KOPT-K1 (cell line): ENCODE measurements around the gene B3GAT3.
"Not testable (repeated sequence)": the region's sequence is repeated elsewhere in the genome, so short reads cannot be mapped to it uniquely, and the experiment has no call there.

Source experiments
- H3K27ac ChIP-seq: fragments of 200-600 bp; sonication (generic); 2 replicates; pipeline ENCODE4 v1.5.1; 2016; ENCODE audit warnings: antibody characterized with exemption, mild to moderate bottlenecking, low read depth, low read length; ENCODE audit not compliant: poor library complexity, severe bottlenecking
- H3K36me3 ChIP-seq: fragments of 200-600 bp; sonication (generic); 2 replicates; pipeline ENCODE4 v1.5.1; 2017; ENCODE audit warnings: antibody characterized with exemption, mild to moderate bottlenecking, low read length, moderate library complexity; ENCODE audit not compliant: insufficient read depth
- H3K9me3 ChIP-seq: fragments of 200-600 bp; sonication (generic); 2 replicates; pipeline ENCODE4 v1.5.1; 2017; ENCODE audit warnings: antibody characterized with exemption, low read length, mild to moderate bottlenecking; ENCODE audit not compliant: insufficient read depth, poor library complexity, severe bottlenecking

Gene B3GAT3

DNA sequence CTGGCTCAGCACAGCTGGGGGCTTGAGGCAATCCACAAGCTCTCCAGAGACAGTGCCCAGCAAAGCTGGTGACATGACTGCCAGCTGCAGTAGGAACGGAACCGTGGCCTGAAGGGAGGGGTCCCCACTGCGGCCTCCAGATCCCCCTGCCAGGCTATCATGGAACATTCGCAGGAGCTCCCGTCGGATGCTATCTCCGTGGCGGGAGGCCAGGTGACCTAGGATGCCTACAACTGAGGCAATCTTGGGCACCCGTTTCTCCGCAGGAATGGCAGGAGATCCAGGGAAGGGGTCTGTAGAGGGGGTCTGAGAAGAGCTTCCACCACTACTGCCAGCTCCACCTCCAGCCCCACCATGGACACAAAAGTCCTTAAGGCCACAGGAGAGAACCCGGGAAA lies 27.2 kb upstream of the B3GAT3 start:
- no peaks in the 10 kb centered on the region for H3K9me3 ChIP-seq
- H3K27ac ChIP-seq, result no peak overlapping the region
- peaks cover 39% of the 10 kb centered on the region for H3K36me3 ChIP-seq

- H3K36me3 ChIP-seq, result peaks cover 45% of the 10 kb centered on the region
- H3K27ac ChIP-seq, result no peak overlapping the region
- no peaks in the 10 kb centered on the region for H3K9me3 ChIP-seq
These were observed 26.6 kb upstream of the B3GAT3 start for GRCh38 chr11:62648185-62648966.

- Histone ChIP-seq H3K9me3 (no peaks in the 10 kb centered on the region), H3K27ac (no peak overlapping the region), H3K36me3 (peaks cover 53% of the 10 kb centered on the region)
These were observed 25.8 kb upstream of the B3GAT3 start for GRCh38 chr11:62647609-62648005.

DNA sequence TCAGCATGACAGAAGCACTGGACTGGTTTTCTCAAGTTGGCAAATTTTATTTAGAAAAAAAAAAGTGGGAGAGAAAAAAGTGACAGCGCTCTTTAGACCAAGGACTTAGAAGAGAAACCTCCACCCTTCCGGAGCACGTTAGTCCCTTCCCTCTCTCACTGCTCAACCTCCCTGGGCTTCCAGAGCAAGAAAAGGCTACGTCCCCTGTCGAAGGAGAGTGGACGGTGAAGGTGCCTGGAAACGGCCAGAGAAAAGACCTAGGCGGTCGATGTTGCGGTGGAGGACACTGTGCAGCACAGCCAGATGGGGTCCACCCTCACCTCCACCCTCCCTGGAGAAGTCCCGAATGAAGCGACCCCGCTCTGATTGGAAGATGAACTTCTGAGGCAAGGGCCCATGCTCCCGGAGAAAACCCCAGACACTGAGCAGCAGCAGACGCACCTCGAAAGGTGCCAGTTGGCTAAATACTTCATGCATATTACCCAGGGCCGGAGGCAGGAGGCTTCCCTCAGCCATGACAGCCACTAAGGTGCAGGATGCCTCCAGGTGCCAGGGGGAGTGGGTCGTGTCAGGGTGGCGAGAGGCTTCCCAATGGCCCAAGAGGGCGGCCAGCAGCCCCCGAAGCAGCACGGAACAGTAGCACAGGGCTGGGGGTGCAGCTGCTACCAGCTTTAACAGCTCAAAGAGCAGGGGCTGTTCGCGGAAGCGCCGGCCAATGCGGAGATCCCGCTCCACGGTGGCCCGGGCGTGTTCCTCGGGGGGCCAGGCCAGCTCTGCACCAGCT lies 25.2 kb upstream of the B3GAT3 start:
- Histone ChIP-seq H3K27ac (peak overlapping the region; percentile 92), H3K36me3 (peaks cover 55% of the 10 kb centered on the region), H3K9me3 (no peaks in the 10 kb centered on the region)

GRCh38 chr11:62645946-62646824 lies 24.4 kb upstream of the B3GAT3 start, which contains the start of gene GANAB:
TSS of gene GANAB (minus strand) at chr11:62646613. CDS start at chr11:62646599, 14 bp downstream.
- peak within 1 kb of the TSS; percentile 92 for H3K27ac ChIP-seq
- no peaks in the 10 kb centered on the region for H3K9me3 ChIP-seq
- H3K36me3 ChIP-seq, result peaks cover 55% of the 10 kb centered on the region

GRCh38 chr11:62645671-62645945 lies 23.8 kb upstream of the B3GAT3 start:
- Histone ChIP-seq H3K27ac (peak overlapping the region; percentile 92), H3K36me3 (peaks cover 55% of the 10 kb centered on the region), H3K9me3 (no peaks in the 10 kb centered on the region)

GRCh38 chr11:62644220-62644619 lies 22.4 kb upstream of the B3GAT3 start:
- Histone ChIP-seq H3K9me3 (no peaks in the 10 kb centered on the region), H3K36me3 (peaks cover 55% of the 10 kb centered on the region), H3K27ac (no peak overlapping the region)

GRCh38 chr11:62632492-62632891 lies 10.7 kb upstream of the B3GAT3 start:
- Histone ChIP-seq H3K27ac (no peak overlapping the region), H3K9me3 (no peaks in the 10 kb centered on the region), H3K36me3 (peaks cover 99% of the 10 kb centered on the region)

DNA sequence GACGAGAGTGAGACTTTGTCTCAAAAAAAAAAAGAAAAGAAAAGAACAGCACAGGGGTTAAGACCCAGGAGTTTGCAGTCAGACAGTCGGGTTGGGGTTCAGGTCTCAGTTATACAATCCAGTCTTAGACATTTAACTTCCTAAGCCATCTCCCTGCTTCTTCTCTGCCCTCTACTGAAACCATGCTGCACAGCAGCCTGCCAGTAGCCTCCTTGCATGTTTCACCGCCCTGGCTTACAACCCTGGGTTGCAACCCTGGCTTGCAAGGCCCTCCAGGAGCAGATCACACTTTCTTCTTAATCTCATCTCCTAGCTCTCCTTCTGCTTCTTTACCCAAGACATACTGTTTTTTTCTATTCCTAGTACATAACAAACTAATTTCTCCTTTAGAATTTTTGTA lies 5.9 kb upstream of the B3GAT3 start:
- Histone ChIP-seq H3K27ac (no peak overlapping the region), H3K36me3 (peaks cover 86% of the 10 kb centered on the region)

DNA sequence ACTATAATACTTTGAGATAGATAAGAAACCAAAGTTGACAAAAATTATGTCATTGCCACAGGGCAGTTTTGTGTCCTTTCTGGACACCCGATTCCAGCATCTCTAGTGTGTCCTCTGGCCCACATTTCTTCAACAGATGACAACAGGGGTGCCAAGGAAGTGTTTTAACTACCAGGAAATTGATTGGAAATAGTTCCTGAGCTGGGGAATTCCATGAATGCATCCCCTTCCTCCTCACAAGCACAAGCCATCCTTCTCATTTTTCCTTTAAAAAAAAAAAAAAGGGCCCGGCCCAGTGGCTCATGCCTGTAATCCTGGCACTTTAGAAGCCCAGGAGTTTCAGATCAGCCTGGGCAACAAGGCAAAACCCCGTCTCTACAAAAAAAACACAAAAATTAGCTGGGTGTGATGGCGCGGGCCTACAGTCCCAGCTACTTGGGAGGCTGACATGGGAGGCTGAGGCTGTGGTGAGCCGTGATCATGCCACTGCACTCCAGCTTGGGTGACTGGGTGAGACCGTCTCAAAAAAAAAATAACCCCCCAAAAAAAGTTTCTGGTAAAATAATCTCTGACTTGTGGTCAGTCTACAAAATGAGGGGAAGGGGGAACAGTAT lies 797 bp upstream of the B3GAT3 start:
- H3K27ac ChIP-seq, result peak overlapping the region; percentile 86
- no peaks in the 10 kb centered on the region for H3K9me3 ChIP-seq
- peaks cover 42% of the 10 kb centered on the region for H3K36me3 ChIP-seq

More for the DNA sequence above, 5.9 kb upstream of the B3GAT3 start:
- no peaks in the 10 kb centered on the region for H3K9me3 ChIP-seq

GRCh38 chr11:62621027-62621566 lies 689 bp downstream of the B3GAT3 start:
- Histone ChIP-seq H3K9me3 (no peaks in the 10 kb centered on the region), H3K27ac (peak overlapping the region; percentile 86), H3K36me3 (peaks cover 41% of the 10 kb centered on the region)

DNA sequence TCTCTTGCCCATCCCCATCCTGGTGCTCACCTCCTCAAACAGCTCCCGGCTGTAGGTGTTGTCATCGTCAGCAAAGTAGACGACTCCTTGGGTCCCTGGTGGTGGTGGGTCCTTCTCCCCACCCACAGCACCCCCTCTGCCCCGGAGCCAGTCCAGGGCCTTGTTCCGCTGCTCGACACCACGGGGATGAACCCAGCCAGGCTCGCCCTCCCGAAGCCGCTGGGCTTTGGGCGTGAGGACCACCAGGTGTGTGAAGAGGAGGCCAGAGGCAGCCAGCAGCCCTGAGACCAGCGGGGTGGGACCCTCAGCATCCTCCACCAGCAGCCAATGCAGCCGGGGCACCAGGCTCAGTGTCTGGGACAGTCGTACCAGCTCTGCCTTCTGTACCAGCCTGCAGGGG lies 4.8 kb downstream of the B3GAT3 start:
- H3K9me3 ChIP-seq, H3K27ac ChIP-seq: not testable (repeated sequence)
- peaks cover 36% of the 10 kb centered on the region for H3K36me3 ChIP-seq

- Histone ChIP-seq H3K9me3 (no peaks in the 10 kb centered on the region), H3K27ac (no peak overlapping the region), H3K36me3 (peaks cover 37% of the 10 kb centered on the region)
These were observed 6.3 kb downstream of the B3GAT3 start for GRCh38 chr11:62615521-62615920.

GRCh38 chr11:62614275-62614674 lies 7.5 kb downstream of the B3GAT3 start:
- Histone ChIP-seq H3K36me3 (peaks cover 40% of the 10 kb centered on the region), H3K27ac (no peak overlapping the region)

More at GRCh38 chr11:62614275-62614674, 7.5 kb downstream of the B3GAT3 start:
- no peaks in the 10 kb centered on the region for H3K9me3 ChIP-seq
